Measurements from ENCODE around the gene SLC27A5.

The SLC27A5 gene

GRCh38 chr19:58518256-58519086, 6.7 kb upstream of the SLC27A5 start:
- Mint-ChIP-seq H3K4me1 (peaks cover 58% of the 10 kb centered on the region), H3K4me3 (peak overlapping the region; percentile 90), H3K27me3 (ENCODE audit: low read depth, poor library complexity) (no peaks in the 10 kb centered on the region), H3K27ac (peak overlapping the region; percentile 99), H3K36me3 (ENCODE audit: low read depth) (peaks cover 7% of the 10 kb centered on the region), H3K9me3 (no peaks in the 10 kb centered on the region)
- no peak for DNase-seq
- TF ChIP-seq, protein P1, sequence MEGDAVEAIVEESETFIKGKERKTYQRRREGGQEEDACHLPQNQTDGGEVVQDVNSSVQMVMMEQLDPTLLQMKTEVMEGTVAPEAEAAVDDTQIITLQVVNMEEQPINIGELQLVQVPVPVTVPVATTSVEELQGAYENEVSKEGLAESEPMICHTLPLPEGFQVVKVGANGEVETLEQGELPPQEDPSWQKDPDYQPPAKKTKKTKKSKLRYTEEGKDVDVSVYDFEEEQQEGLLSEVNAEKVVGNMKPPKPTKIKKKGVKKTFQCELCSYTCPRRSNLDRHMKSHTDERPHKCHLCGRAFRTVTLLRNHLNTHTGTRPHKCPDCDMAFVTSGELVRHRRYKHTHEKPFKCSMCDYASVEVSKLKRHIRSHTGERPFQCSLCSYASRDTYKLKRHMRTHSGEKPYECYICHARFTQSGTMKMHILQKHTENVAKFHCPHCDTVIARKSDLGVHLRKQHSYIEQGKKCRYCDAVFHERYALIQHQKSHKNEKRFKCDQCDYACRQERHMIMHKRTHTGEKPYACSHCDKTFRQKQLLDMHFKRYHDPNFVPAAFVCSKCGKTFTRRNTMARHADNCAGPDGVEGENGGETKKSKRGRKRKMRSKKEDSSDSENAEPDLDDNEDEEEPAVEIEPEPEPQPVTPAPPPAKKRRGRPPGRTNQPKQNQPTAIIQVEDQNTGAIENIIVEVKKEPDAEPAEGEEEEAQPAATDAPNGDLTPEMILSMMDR (IDR thresholded peaks at IDR 0.05) = no peak

GRCh38 chr19:58516964-58517833, 5.4 kb upstream of the SLC27A5 start:
- Mint-ChIP-seq H3K4me1 (peaks cover 58% of the 10 kb centered on the region), H3K9me3 (no peaks in the 10 kb centered on the region), H3K27ac (no peak overlapping the region), H3K27me3 (ENCODE audit: low read depth, poor library complexity) (no peaks in the 10 kb centered on the region), H3K36me3 (ENCODE audit: low read depth) (peaks cover 7% of the 10 kb centered on the region), H3K4me3 (peak overlapping the region; percentile 56)
- DNase-seq = no peak
- TF ChIP-seq, protein P1 (IDR thresholded peaks at IDR 0.05) = no peak

DNA sequence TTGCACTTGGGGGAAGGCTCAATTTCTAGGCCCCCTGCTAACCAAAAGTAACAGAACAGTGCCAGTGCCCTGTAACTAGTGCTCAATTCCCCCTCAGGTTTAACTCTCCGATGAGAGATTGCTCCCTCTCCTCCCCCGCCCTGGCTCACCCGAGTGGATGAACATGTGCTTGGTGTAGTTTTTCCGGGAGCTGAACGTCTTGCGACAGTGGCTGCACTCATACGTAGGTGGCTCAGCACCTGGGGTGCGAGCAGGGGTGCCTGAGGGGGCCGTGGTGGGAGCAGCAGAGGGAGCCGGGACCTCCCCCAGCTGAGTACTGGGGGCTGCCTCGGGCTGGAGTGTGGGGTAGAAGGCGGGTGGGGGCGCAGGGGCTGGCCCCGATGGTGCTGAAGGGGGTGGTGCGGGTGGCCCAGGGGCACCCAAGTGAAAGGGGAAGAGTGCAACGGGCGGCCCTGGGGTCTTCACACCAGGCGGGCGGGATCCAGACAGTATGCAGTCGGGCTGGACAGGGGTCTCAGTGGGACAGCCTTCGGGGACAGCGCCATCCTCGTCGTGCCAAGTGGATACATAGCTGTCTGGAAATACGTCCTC, 4.5 kb upstream of the SLC27A5 start:
- no peak for DNase-seq

GRCh38 chr19:58515259-58515658, 3.5 kb upstream of the SLC27A5 start:
- Mint-ChIP-seq H3K27me3 (ENCODE audit: low read depth, poor library complexity) (no peaks in the 10 kb centered on the region), H3K4me3 (peak overlapping the region; percentile 72), H3K27ac (peak overlapping the region; percentile 93), H3K36me3 (ENCODE audit: low read depth) (peaks cover 7% of the 10 kb centered on the region), H3K4me1 (peaks cover 51% of the 10 kb centered on the region), H3K9me3 (no peaks in the 10 kb centered on the region)
- no peak for DNase-seq
- TF ChIP-seq, protein P1 (IDR thresholded peaks at IDR 0.05) = no peak

More for the DNA sequence above, 4.5 kb upstream of the SLC27A5 start:
- H3K9me3 Mint-ChIP-seq = no peaks in the 10 kb centered on the region
- H3K27me3 Mint-ChIP-seq (ENCODE audit: low read depth, poor library complexity) = no peaks in the 10 kb centered on the region
- H3K4me3 Mint-ChIP-seq = peak overlapping the region; percentile 72
- TF ChIP-seq, protein P1 (IDR thresholded peaks at IDR 0.05) = no peak
- H3K4me1 Mint-ChIP-seq = peaks cover 53% of the 10 kb centered on the region
- H3K27ac Mint-ChIP-seq = peak overlapping the region; percentile 93
- H3K36me3 Mint-ChIP-seq (ENCODE audit: low read depth) = peaks cover 7% of the 10 kb centered on the region

GRCh38 chr19:58514564-58515022, 2.8 kb upstream of the SLC27A5 start:
- Mint-ChIP-seq H3K4me1 (peaks cover 52% of the 10 kb centered on the region), H3K4me3 (peak overlapping the region; percentile 83), H3K36me3 (ENCODE audit: low read depth) (peaks cover 11% of the 10 kb centered on the region), H3K27me3 (ENCODE audit: low read depth, poor library complexity) (peaks cover 3% of the 10 kb centered on the region), H3K27ac (no peak overlapping the region), H3K9me3 (peaks cover 3% of the 10 kb centered on the region)
- no peak for DNase-seq
- TF ChIP-seq, protein P1 (IDR thresholded peaks at IDR 0.05) = no peak
